Nephron progenitor cell (in vitro differentiated cells): ENCODE data around the gene TRAM2.
A peak's percentile ranks its signal among the peaks of the same experiment; 100 is the strongest.

Source experiments
- DNase-seq: peaks from one replicate; pipeline ENCODE4 v3.0.0; 2021
- H3K27ac Mint-ChIP-seq: 2 replicates; pipeline ENCODE4 v1.8.0; 2021; ENCODE audit warnings: mild to moderate bottlenecking, moderate library complexity, mixed read lengths
- H3K27me3 Mint-ChIP-seq: 2 replicates; pipeline ENCODE4 v1.8.0; 2021; ENCODE audit warnings: mild to moderate bottlenecking, low read depth, mixed read lengths; ENCODE audit not compliant: poor library complexity
- H3K36me3 Mint-ChIP-seq: 2 replicates; pipeline ENCODE4 v1.8.0; 2021; ENCODE audit warnings: low read depth, mixed read lengths
- H3K4me1 Mint-ChIP-seq: 2 replicates; pipeline ENCODE4 v1.8.0; 2021; ENCODE audit warnings: mixed read lengths
- H3K4me3 Mint-ChIP-seq: 2 replicates; pipeline ENCODE4 v1.8.0; 2021; ENCODE audit warnings: mild to moderate bottlenecking, moderate library complexity, mixed read lengths
- H3K9me3 Mint-ChIP-seq: 2 replicates; pipeline ENCODE4 v1.8.0; 2021; ENCODE audit warnings: mild to moderate bottlenecking, moderate library complexity, mixed read lengths
- CTCF ChIP-seq: fragments of 200-600 bp; sonication (generic); IDR thresholded peaks from 2 replicates; pipeline ENCODE4 v1.5.0; 2021; ENCODE audit warnings: antibody characterized with exemption

Gene TRAM2

GRCh38 chr6:52508261-52508739 is 68.6 kb downstream of the TRAM2 start:
- Mint-ChIP-seq H3K4me3 (no peak overlapping the region), H3K36me3 (peaks cover 52% of the 10 kb centered on the region), H3K27ac (no peak overlapping the region), H3K9me3 (no peaks in the 10 kb centered on the region), H3K27me3 (no peaks in the 10 kb centered on the region), H3K4me1 (peaks cover 19% of the 10 kb centered on the region)
- no peak for TF ChIP-seq CTCF
- DNase-seq = no peak

- no peak for DNase-seq
- Mint-ChIP-seq H3K9me3 (no peaks in the 10 kb centered on the region), H3K27me3 (no peaks in the 10 kb centered on the region), H3K4me1 (peaks cover 20% of the 10 kb centered on the region), H3K36me3 (peaks cover 52% of the 10 kb centered on the region), H3K27ac (no peak overlapping the region), H3K4me3 (no peak overlapping the region)
- TF ChIP-seq CTCF = no peak
Observed at GRCh38 chr6:52507557-52508260, 69.2 kb downstream of the TRAM2 start.

- H3K27me3 Mint-ChIP-seq = no peaks in the 10 kb centered on the region
- peaks cover 51% of the 10 kb centered on the region for H3K36me3 Mint-ChIP-seq
- H3K4me3 Mint-ChIP-seq = no peak overlapping the region
- H3K27ac Mint-ChIP-seq = peak overlapping the region; percentile 97
- DNase-seq = no peak
- no peak for TF ChIP-seq CTCF
- no peaks in the 10 kb centered on the region for H3K9me3 Mint-ChIP-seq
- peaks cover 12% of the 10 kb centered on the region for H3K4me1 Mint-ChIP-seq
Observed at GRCh38 chr6:52506476-52506875, 70.4 kb downstream of the TRAM2 start.

GRCh38 chr6:52505726-52506409 is 71.0 kb downstream of the TRAM2 start:
- no peak for DNase-seq
- H3K27me3 Mint-ChIP-seq = no peaks in the 10 kb centered on the region
- H3K4me1 Mint-ChIP-seq = peaks cover 12% of the 10 kb centered on the region
- no peak overlapping the region for H3K4me3 Mint-ChIP-seq
- H3K27ac Mint-ChIP-seq = peak overlapping the region; percentile 97
- TF ChIP-seq CTCF = no peak
- H3K36me3 Mint-ChIP-seq = peaks cover 51% of the 10 kb centered on the region
- no peaks in the 10 kb centered on the region for H3K9me3 Mint-ChIP-seq

GRCh38 chr6:52504782-52505136 is 72.1 kb downstream of the TRAM2 start:
- Mint-ChIP-seq H3K36me3 (peaks cover 40% of the 10 kb centered on the region), H3K27me3 (no peaks in the 10 kb centered on the region), H3K4me3 (no peak overlapping the region), H3K9me3 (no peaks in the 10 kb centered on the region), H3K27ac (peak overlapping the region; percentile 73), H3K4me1 (peaks cover 12% of the 10 kb centered on the region)
- DNase-seq = no peak
- no peak for TF ChIP-seq CTCF
